Activated CD4-positive, CD25-positive, alpha-beta regulatory T cell treated with anti-CD3 and anti-CD28 coated beads, Interleukin-2, amount 50 U/mL, for 72 hours (primary cell): ENCODE measurements around the gene SRGAP2C.
"Not testable (repeated sequence)": the region's sequence is repeated elsewhere in the genome, so short reads cannot be mapped to it uniquely, and the experiment has no call there.

ENCODE experiments used
- DNase-seq: peaks from one replicate; pipeline ENCODE4 v3.0.0; 2021

Gene SRGAP2C

GRCh38 chr1:121230636-121231035, 45.9 kb downstream of the SRGAP2C start:
- DNase-seq = not testable (repeated sequence)

GRCh38 chr1:121232445-121233125, 47.8 kb downstream of the SRGAP2C start:
- not testable (repeated sequence) for DNase-seq

DNA sequence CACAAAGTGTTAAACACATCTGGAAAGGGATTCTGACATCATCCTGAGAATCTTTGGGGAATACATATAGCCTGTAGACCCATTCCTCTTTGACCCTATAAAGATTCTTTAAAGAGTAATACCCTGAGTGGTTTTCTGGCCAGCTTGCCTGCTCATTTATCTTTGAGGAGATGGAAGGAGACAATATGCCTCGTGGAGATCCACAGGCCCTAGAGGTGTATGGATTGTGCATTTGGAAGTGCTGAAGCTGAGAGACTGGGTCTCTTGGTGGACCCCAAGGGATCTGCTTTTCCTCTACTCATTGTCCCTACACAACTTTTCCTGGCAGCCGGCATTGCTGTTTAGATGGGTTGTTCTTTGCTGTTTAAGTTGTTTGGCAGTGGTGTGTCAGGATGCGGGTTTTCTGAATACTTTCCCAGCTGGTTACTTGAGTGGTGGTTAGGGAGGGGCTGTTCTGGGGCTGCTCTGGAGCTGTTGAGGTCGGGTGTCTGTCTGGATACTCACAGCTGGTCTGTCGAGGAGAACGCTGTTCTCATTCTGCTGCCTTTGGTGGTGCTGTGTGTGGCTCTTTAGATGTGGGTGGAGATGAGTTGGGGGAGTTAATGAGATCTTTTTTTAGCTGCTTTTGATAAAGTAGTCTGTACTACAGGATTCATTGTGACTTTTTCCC, 49.5 kb downstream of the SRGAP2C start:
- not testable (repeated sequence) for DNase-seq

DNA sequence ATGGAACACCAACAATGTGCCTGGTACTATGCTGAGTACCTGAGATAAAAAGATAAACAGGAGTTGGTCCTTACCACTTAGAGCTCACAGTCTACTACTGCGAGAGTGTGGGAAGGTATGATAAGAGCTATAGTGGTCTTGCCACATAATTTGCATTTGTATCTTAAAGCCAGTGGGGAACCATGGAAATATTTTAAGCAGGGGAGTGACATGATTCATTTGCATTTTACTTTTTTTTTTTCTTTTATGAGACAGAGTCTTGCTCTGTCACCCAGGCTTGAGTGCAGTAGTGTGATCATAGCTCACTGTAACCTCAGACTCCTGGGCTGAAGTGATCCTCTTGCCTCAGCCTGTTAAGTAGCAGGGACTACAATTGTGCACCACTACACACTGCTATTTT, 53.6 kb downstream of the SRGAP2C start:
- DNase-seq = not testable (repeated sequence)

GRCh38 chr1:121243913-121244312, 59.1 kb downstream of the SRGAP2C start:
- not testable (repeated sequence) for DNase-seq

DNA sequence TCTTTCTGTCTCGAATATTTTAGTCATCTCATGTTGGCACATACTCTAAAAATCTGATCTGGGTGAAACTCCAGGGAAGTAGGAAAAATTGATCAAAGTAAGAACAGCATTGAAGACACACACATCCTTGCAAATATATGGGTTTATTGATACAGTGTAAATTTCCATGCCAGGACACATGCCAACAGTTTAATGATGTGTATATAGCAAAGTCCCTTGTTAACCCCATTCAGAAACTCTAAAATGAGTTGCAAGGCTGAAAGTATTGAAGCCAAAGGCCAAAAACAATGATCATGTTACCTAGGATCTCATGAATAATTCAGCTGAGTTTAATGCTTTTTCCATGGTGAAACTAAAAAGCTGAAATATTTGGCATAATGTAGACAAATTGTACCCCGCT, 61.6 kb downstream of the SRGAP2C start:
- not testable (repeated sequence) for DNase-seq

DNA sequence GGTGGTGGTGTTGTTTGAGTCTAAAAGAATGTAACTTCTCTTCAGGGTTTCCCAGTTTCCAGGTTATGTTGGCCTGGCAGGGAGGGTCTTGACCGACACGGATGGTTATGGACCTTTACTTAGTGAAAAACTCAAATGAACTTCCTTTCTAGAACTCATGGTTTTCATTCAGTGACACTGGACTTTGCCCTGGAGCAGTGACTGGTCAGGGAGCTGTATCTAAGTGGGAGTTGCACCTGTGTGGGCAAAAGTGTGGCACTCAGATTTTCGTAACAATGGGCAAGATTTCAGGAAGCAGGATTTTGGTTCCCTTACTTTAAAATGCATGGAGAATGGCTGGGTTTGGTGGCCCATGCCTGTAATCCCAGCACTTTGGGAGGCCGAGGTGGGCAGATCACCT, 67.9 kb downstream of the SRGAP2C start:
- not testable (repeated sequence) for DNase-seq

DNA sequence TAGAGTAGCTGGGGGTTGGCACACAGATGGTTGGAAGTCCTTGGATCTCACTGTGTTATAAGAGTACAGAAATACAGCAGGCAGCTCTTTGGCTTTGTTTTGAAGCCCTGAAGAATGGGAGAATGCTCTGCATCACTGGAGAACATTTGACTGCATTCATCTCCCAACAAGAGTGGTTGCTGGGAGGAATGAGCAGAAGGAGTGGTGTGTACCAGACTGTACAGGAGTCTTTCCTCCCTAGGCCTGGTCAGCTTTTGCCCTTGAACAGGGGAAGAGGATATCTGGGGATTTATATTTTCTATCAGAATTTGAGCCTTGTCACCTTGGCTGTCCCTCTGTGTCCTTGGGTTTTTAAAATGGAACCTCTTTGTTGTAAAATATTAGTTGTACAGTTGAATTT, 69.8 kb downstream of the SRGAP2C start:
- not testable (repeated sequence) for DNase-seq

DNA sequence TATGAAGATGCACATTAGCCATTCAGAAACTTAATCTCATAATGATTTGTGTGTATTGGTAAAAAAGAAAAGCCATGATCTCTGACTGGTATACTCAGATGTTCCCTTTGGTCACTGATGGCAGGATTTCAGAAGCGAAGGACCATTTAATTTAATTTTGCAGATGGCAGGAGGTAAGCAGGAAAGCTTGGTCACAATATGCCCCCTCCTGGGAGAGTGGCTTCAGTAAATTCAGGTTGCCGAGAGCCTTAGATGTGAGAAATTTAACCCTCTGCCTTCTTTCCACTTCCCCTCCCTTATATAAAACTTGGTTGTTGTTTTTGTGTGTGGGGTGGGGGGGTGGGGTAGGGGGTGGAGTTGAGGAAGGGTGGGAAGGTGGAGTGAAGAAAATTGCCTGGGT, 72.9 kb downstream of the SRGAP2C start:
- not testable (repeated sequence) for DNase-seq

DNA sequence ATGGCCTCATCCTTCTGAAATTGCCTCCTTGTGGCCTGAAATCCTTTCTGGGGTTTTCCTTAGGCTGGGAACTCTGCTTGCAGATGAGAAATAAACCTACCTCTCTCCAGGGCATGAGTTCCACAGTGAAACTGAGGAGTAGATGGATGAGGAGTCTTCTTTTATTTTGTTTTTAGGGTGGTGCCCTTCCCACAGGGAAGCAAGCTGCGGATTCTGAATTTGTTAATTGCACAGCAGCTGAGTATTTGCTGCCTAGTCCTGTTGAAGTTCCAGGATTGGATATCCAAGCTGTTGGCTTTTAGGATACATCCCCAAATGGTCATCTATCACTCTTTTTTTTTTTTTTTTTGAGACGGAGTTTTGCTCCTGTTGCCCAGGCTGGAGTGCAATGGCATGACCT, 73.4 kb downstream of the SRGAP2C start:
- DNase-seq = not testable (repeated sequence)

- DNase-seq = not testable (repeated sequence)
These were observed 75.4 kb downstream of the SRGAP2C start for GRCh38 chr1:121260205-121260604.

DNA sequence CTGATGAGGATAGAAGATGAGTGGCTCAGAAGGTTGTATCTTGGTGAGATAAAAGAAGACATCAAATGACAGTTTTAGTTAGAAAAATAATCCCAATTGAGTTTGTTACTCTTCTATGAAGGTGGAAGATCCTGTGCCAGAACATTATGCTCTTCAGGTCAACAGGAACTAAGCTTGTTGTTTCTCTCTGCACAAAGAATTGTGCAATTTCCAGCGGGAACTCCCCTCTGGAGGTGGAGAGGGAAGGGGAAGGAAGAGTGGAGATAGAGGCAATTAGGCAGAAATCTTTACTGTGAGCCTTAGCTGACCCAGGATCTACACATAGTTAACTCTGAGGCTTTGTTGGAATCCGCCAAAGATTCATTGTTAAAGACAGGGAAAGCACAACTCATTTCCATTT, 77.4 kb downstream of the SRGAP2C start:
- DNase-seq = not testable (repeated sequence)

DNA sequence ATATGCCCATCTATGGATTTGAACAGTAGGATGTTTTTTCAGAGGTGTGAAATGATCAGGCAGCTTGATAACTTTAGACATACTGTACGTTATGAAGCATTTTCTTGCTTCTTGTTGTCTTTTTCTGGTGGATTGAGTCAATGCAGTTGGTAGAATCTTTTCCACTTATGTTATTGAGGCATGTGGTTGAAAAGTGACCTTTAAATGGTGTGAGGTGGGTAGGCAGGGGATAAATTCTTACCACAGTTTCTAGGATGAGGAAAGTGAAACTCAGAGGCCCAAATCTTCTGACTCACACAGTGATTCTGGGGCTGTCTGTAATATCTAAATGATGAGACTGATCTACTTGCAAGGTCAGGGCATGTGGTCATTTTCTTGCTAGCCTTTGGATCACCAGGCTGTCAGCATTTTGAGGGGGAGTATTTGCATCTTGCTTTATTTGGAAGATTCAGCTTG, 79.0 kb downstream of the SRGAP2C start:
- DNase-seq = not testable (repeated sequence)

- DNase-seq = not testable (repeated sequence)
These were observed 82.3 kb downstream of the SRGAP2C start for GRCh38 chr1:121267072-121267471.

GRCh38 chr1:121269309-121269708, 84.5 kb downstream of the SRGAP2C start:
- DNase-seq = not testable (repeated sequence)

DNA sequence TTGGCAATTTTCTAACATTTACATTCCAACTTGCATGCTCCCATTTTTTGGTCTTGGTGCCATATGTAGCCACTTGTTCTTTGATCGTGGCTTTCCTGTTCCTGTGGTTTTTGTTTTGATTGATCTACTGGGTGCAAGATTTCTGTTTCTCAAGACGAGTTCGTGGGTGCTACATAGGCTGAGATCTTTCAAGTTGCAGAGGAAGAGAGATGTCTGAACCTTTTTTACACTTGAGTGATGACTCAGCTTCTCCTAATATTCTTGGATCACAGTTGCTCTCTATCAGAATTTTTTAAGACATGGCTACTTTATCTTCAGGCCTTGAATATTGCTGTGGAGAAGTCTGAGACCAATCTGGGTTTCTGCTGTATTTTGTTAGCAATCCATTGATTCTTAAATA, 85.2 kb downstream of the SRGAP2C start:
- not testable (repeated sequence) for DNase-seq

DNA sequence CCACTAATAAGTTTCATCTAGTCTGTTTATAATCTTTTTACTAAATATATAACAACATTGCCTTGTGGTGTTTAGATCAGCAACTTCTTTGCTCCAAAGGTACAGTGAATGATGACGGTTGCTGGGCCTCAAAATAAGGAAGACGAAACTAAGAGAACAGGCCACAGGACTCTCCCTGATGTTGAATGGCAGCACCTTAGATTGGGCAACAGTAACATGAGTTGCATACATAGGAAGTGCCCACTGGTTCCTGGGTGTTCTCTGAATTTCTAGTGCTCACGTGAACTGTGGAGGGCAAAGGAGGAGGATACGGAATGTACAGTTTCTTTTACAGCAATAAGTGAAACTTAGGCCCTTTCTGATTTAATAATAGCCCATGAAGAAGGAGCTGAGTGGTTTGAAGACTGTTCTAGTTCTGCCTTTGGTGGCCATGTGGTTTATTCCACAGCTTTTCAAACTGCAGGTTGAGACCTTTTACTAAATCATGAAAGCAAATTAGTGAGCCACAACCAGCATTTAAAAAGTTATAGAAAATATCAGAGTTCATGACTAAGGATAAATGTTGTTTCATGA, 86.5 kb downstream of the SRGAP2C start:
- DNase-seq = not testable (repeated sequence)

DNA sequence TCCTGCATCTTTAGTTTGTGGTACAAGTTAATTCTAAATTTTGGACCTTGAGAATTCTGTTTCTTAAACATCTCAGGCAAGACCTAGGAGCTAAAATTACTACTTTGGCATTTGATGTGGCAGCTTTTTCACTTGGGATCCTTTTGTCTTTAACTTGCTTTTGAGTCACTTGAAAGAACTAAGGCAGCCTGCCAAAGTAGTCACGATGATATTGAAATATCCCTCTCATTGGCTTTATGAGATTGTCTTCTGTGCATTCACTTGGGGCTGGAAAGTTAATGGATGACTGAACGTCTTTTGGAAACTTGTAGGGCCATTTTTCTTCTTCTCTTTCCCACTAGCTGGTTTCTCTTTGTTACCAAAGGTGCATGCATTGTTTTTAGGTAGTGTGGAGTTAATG, 90.7 kb downstream of the SRGAP2C start:
- DNase-seq = not testable (repeated sequence)

- DNase-seq = not testable (repeated sequence)
These were observed 93.4 kb downstream of the SRGAP2C start for GRCh38 chr1:121278202-121278601.

DNA sequence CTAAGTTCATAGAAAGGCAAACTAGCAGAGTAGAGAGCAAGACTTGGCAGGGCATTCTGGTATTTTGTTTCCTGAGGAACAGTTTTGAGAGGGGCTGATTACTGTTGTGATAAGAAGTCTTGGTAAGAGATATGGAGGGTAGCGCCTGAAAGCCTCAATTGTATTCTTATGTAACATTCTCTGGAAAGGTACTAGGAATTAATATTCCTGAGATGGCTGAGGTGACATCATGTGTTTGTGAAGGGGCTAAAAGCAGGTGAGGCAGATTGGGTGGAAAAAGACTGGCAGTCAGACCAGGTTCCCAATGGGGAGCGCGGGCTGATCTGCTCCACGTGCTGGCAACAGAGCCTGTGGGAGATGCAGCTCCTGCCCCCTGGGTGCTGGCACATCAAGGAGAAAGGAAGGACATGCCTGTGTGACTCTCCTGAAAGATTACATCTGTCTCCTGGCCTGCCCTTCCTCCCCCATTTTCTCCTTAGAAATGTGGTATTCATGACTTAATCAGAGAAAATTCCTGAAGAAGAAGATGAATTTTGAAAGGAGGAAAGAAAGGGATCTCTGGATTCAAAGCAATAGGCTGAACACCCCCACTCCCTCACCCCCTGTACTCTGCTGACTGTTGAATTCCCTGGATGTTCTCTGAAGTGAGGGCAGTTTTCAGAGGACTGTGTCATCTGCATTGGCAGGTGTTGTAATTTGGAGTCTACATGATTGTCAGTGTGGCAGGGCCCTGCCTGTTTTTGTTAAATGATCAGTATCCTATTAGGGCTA, 94.2 kb downstream of the SRGAP2C start:
- not testable (repeated sequence) for DNase-seq

- not testable (repeated sequence) for DNase-seq
These were observed 94.7 kb downstream of the SRGAP2C start for GRCh38 chr1:121279548-121279898.

DNA sequence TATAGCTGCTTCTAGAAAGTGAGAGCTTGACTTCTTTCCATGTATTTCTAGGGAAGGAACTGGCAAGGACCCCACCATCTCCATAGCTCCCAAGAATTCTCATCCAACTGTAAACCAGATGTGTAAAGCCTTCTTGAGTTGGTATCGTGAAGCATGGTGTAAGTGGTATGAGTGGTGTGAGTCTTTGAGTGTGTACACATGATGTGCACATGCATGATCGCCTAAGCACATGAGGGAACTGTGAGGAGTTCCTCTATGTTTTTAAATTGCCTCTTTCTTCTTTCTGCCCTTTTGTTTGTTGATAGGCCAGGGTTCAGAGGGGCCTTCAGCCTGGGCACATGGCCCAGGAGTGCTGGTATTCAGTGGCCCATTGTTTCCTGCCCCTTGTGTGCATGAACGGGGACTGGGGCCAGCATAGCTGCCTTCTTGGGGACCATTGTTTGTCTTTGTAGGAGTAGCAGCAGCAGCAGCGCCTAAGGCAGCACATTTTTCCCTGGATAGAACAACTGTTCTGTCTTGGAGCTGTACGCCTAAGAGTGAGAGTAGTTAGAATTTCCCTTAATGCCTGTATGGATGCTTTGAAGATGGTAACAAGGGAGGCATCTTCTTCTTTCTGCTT, 96.0 kb downstream of the SRGAP2C start:
- DNase-seq = not testable (repeated sequence)

- not testable (repeated sequence) for DNase-seq
These were observed 96.7 kb downstream of the SRGAP2C start for GRCh38 chr1:121281480-121281879.
